ENCODE data around the gene CDHR2. TPM values are rescaled to one million over a fixed set of nuclear protein-coding genes. Genes with fewer than 3 reads are reported as not detected.

Gene CDHR2
- polyA plus RNA-seq, 1 experiment, result not detected

DNA sequence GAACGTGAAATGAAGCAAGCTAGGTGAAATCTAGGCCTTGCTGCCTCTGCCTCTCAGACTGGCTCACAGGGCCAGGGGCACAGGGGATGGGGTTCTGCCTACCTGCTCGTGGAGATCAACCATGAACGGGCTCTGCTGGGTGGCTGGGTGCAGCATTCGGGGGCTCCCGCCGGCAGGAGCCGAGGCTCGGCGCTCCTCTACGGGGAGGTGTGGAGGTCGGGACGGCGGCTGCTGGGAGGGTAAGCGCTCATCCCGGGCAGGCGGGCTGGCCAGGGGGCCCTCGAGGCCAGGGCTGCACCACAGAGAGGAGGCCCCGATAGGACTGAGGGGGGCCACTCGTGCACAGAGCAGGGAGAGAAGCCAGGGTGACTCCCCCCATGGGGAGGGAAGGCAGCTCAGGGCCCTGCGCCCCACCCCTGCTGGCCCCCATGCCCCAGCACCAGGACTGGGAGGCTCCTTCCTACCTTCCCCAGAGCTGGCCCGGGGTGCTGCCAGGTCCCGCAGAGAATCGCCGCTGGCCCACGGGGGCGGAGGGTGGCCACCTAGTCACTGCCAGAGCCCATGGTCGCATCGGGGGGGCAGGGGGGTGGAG is 17.1 kb upstream of the CDHR2 start:
- H3K4me3 ChIP-seq (ENCODE audit: low read depth, low read length), result no peak overlapping the region
- TF ChIP-seq, protein P1, sequence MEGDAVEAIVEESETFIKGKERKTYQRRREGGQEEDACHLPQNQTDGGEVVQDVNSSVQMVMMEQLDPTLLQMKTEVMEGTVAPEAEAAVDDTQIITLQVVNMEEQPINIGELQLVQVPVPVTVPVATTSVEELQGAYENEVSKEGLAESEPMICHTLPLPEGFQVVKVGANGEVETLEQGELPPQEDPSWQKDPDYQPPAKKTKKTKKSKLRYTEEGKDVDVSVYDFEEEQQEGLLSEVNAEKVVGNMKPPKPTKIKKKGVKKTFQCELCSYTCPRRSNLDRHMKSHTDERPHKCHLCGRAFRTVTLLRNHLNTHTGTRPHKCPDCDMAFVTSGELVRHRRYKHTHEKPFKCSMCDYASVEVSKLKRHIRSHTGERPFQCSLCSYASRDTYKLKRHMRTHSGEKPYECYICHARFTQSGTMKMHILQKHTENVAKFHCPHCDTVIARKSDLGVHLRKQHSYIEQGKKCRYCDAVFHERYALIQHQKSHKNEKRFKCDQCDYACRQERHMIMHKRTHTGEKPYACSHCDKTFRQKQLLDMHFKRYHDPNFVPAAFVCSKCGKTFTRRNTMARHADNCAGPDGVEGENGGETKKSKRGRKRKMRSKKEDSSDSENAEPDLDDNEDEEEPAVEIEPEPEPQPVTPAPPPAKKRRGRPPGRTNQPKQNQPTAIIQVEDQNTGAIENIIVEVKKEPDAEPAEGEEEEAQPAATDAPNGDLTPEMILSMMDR (IDR thresholded peaks at IDR 0.05; ENCODE audit: low read depth, low read length), result no peak
- ChIA-PET CTCF (interaction anchor here (1.9 kb wide), 1 partner anchor 84 kb away, joined by 9 read pairs; the partner anchor contains the start of gene FAF2), POLR2A (no interaction called here)
- no peak for DNase-seq (ENCODE audit: low read depth, low spot score)
- no peaks in the 10 kb centered on the region; the same call in 1 of the 2 replicates for H3K9me3 ChIP-seq (ENCODE audit: control insufficient read depth, insufficient read depth, low read length)
- H3K27ac ChIP-seq (ENCODE audit: low read depth, low read length), result peak overlapping the region; percentile 39
- H3K27me3 ChIP-seq (ENCODE audit: control insufficient read depth, insufficient read depth, low read length), result no peaks in the 10 kb centered on the region

GRCh38 chr5:176532795-176533194 is 16.3 kb upstream of the CDHR2 start:
- H3K9me3 ChIP-seq (ENCODE audit: control insufficient read depth, insufficient read depth, low read length), result no peaks in the 10 kb centered on the region; the same call in 1 of the 2 replicates
- H3K4me3 ChIP-seq (ENCODE audit: low read depth, low read length), result no peak overlapping the region
- DNase-seq (ENCODE audit: low read depth, low spot score), result no peak
- CTCF ChIA-PET, result interaction anchor here (1.9 to 7.3 kb wide), 2 partner anchors 85 kb away, joined by 9 to 41 read pairs; partner anchors contain the start of gene FAF2
- no peak overlapping the region for H3K27ac ChIP-seq (ENCODE audit: low read depth, low read length)
- TF ChIP-seq, protein P1 (IDR thresholded peaks at IDR 0.05; ENCODE audit: low read depth, low read length), result no peak
- H3K27me3 ChIP-seq (ENCODE audit: control insufficient read depth, insufficient read depth, low read length), result no peaks in the 10 kb centered on the region
- POLR2A ChIA-PET, result interaction anchor here (0.6 kb wide), 1 partner anchor 145 kb away, joined by 3 read pairs; the partner anchor contains the start of gene NOP16

DNA sequence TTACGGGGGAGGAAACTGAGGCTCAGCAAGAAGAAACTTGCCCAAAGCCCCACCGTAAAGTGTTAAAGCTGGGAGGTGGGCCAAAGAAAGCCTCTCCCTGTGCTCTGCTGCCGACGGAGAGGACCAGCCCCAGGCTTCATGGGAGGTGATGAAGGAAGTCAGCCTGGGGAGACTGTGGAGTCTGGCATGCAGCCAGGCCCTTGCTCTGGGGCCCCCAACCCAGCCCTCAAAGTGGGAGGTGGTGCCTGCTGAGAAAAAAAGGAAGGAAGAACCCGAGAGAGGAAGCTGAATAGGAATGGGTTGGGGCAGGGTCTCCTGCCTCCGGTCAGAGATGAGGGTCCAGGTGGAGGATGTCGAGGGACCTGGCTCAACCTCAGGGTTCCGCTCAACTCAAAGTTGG is 15.8 kb upstream of the CDHR2 start:
- H3K4me3 ChIP-seq (ENCODE audit: low read depth, low read length), result no peak overlapping the region
- no peaks in the 10 kb centered on the region; the same call in 1 of the 2 replicates for H3K9me3 ChIP-seq (ENCODE audit: control insufficient read depth, insufficient read depth, low read length)
- DNase-seq (ENCODE audit: low read depth, low spot score), result no peak
- no peak overlapping the region for H3K27ac ChIP-seq (ENCODE audit: low read depth, low read length)
- CTCF ChIA-PET, result interaction anchor here (1.0 to 7.3 kb wide), 2 partner anchors 10 to 85 kb away, joined by 7 to 41 read pairs; partner anchors contain the start of gene FAF2
- H3K27me3 ChIP-seq (ENCODE audit: control insufficient read depth, insufficient read depth, low read length), result no peaks in the 10 kb centered on the region
- TF ChIP-seq, protein P1 (IDR thresholded peaks at IDR 0.05; ENCODE audit: low read depth, low read length), result no peak
- POLR2A ChIA-PET, result interaction anchor here (0.6 kb wide), 2 partner anchors 73 to 145 kb away, joined by 3 read pairs; partner anchors contain the start of gene NOP16

GRCh38 chr5:176533894-176534611 is 15.1 kb upstream of the CDHR2 start:
- ChIA-PET POLR2A (interaction anchor here (0.6 to 0.8 kb wide), 2 partner anchors 33 to 74 kb away, joined by 3 to 4 read pairs; no protein-coding TSS in a partner anchor), CTCF (interaction anchor here (0.5 to 7.3 kb wide), 3 partner anchors 9 to 86 kb away, joined by 4 to 41 read pairs (median 7); partner anchors contain the start of gene FAF2)
- H3K27me3 ChIP-seq (ENCODE audit: control insufficient read depth, insufficient read depth, low read length), result no peaks in the 10 kb centered on the region
- DNase-seq (ENCODE audit: low read depth, low spot score), result no peak
- no peaks in the 10 kb centered on the region; the same call in 1 of the 2 replicates for H3K9me3 ChIP-seq (ENCODE audit: control insufficient read depth, insufficient read depth, low read length)
- H3K4me3 ChIP-seq (ENCODE audit: low read depth, low read length), result peak overlapping the region; percentile 10
- peak overlapping the region; percentile 31 for H3K27ac ChIP-seq (ENCODE audit: low read depth, low read length)
- TF ChIP-seq, protein P1 (IDR thresholded peaks at IDR 0.05; ENCODE audit: low read depth, low read length), result peak; percentile 16; the same call in 1 of the 2 replicates
